ENCODE data around the gene MEIKIN. TPM values are rescaled to one million over a fixed set of nuclear protein-coding genes. Genes with fewer than 3 reads are reported as not detected.

Gene MEIKIN
- total and polyA plus RNA-seq, 7 donors: 0.77 TPM; not detected in 6

DNA sequence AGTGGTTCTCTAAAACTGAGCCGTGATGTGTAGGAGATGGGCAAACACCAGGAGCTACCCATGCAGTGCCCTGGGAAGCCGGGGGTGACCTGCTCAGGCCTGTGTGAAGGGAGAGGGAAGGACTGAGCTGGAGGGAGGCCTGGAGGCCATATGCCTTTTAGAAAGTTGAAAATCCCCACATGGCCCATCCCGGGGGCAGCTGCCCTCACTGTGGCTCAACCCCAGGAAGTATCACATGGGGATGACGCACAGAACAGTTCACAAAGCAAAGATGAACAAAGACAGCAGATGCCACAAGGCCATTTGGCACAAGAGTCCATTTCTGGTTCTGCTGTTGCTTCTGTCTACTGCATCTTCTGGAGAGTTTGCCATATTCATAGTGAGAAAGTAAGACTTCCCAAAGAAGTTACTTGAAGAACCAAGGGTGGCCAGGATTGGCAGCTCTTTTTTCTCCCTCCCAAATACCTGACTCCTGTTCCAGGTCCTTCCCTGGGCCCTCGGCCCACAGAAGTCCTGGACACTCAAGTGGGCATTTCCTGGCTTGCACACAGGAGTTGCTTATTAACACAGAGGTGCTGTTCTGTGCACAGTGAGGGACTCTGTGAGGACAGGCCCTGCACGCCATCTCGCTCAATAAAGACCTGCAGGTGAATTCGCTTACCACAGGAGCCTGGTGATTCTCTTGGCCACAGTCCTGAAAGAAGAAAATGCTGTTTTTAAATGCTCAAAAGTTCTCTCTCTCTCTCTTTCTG is 40.9 kb upstream of the MEIKIN start:
- no peak for ATAC-seq
- no peak overlapping the region for H3K4me3 ChIP-seq
- no peaks in the 10 kb centered on the region for H3K27me3 ChIP-seq (ENCODE audit: insufficient read depth in 3 of 3, low read length in 2 of 3)
- no peaks in the 10 kb centered on the region for H3K9me3 ChIP-seq
- intact Hi-C loops (cut with DNase I): no loop called here
- no peak for DNase-seq
- no peak overlapping the region for H3K27ac ChIP-seq
- H3K36me3 ChIP-seq (ENCODE audit: insufficient read depth in 1 of 2, low read depth in 1 of 2): no peaks in the 10 kb centered on the region
- no peaks in the 10 kb centered on the region for H3K4me1 ChIP-seq
- TF ChIP-seq, protein P1, sequence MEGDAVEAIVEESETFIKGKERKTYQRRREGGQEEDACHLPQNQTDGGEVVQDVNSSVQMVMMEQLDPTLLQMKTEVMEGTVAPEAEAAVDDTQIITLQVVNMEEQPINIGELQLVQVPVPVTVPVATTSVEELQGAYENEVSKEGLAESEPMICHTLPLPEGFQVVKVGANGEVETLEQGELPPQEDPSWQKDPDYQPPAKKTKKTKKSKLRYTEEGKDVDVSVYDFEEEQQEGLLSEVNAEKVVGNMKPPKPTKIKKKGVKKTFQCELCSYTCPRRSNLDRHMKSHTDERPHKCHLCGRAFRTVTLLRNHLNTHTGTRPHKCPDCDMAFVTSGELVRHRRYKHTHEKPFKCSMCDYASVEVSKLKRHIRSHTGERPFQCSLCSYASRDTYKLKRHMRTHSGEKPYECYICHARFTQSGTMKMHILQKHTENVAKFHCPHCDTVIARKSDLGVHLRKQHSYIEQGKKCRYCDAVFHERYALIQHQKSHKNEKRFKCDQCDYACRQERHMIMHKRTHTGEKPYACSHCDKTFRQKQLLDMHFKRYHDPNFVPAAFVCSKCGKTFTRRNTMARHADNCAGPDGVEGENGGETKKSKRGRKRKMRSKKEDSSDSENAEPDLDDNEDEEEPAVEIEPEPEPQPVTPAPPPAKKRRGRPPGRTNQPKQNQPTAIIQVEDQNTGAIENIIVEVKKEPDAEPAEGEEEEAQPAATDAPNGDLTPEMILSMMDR (IDR thresholded peaks at IDR 0.05): no peak
- WGBS, 3 donors: 80 to 85% (median 81%) methylated on average over 8 of the region's 8 CpGs

DNA sequence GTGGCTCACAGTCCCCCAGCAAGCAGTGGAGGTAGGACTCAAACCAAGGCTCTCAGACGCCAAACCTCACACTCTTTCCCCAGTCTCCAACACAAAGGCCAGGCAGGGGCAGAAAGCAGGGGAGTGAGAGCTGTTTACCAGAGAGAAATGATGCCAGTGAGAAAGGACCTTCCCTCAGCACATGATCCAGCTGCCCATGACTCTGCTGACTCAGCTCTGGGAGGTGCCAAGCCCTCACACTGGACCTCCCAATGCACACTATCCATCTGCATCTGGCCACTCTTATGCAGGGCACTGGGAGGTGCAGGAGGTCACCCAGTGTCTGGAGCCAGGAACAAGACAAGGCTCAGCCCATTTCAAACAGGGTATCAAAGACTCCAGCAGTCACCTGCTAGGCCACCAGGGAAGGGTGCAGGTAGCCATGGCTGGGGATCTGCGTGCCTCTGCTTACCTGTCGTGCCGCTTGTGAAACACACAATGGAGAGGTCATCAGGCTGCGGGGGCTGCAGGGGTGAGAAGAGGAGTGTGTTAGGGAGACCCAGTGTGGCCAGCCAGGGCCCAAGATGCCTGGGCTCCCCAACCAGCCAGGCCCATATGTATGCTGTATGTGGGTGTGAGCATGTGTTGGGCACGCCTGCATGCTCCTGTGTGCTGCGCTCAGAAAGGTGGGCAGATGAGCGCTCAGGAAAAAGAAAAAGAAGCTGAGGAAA is 39.6 kb upstream of the MEIKIN start:
- intact Hi-C loops (cut with DNase I): no loop called here
- DNase-seq (no peak), ATAC-seq (no peak)
- Histone ChIP-seq H3K9me3 (no peaks in the 10 kb centered on the region), H3K4me1 (no peaks in the 10 kb centered on the region), H3K27ac (no peak overlapping the region), H3K36me3 (ENCODE audit: insufficient read depth in 1 of 2, low read depth in 1 of 2) (no peaks in the 10 kb centered on the region), H3K27me3 (ENCODE audit: insufficient read depth in 3 of 3, low read length in 2 of 3) (no peaks in the 10 kb centered on the region), H3K4me3 (no peak overlapping the region)
- WGBS, 3 donors: 96 to 97% (median 96%) methylated on average over 8 of the region's 8 CpGs
- TF ChIP-seq, protein P1 (IDR thresholded peaks at IDR 0.05): no peak

DNA sequence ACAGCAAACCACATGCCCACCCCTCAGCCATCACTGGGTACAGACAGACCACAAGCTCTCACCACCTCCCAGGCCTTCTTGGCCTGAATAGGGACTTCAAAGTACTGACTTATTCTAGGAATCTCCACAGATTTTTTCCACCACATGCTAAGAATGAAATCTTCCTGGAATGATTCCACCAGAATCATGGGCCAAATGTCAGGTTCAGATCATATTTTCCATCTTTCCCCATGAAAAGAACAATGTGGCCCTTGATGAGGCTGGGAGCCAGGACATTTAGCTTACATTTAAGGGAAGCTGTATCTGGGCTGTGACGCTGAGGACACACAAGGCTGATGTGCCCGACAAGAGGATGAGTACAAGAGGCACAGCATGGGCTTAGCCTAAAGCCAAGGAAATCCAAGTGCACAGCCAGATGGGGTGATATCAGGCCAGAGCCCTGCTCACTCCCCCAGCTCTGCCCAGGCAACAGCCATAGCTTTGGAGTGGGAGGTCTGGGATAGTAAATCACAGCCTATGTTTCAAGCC is 37.8 kb upstream of the MEIKIN start:
- Histone ChIP-seq H3K9me3 (no peaks in the 10 kb centered on the region), H3K4me3 (no peak overlapping the region), H3K27me3 (ENCODE audit: insufficient read depth in 3 of 3, low read length in 2 of 3) (no peaks in the 10 kb centered on the region), H3K4me1 (no peaks in the 10 kb centered on the region), H3K27ac (no peak overlapping the region), H3K36me3 (ENCODE audit: insufficient read depth in 1 of 2, low read depth in 1 of 2) (no peaks in the 10 kb centered on the region)
- intact Hi-C loops (cut with DNase I): no loop called here
- TF ChIP-seq, protein P1 (IDR thresholded peaks at IDR 0.05): no peak
- WGBS, 3 donors: 23 to 42% (median 29%) methylated on average over 2 of the region's 2 CpGs
- ATAC-seq (no peak), DNase-seq (no peak)

DNA sequence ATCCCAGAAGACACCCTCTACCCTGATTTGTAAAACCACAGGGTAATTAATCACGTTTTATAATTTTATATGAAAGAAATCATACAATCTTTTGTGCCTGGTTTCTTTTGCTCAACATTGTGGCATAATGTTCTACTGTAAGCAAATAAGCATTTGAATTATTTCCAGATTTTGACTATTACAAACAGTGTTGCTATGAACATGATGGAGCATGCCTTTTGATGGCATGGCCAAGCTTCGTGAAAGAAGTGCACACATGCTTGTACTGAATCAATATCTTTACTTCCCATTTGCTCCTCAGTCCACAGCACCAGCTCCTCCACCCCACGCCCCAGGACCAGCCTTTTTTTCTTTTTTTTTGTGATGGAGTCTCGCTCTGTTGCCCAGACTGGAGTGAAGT is 36.1 kb upstream of the MEIKIN start:
- no peak overlapping the region for H3K4me3 ChIP-seq
- no peaks in the 10 kb centered on the region for H3K27me3 ChIP-seq (ENCODE audit: insufficient read depth in 3 of 3, low read length in 2 of 3)
- no peak for DNase-seq
- TF ChIP-seq, protein P1 (IDR thresholded peaks at IDR 0.05): no peak
- WGBS, 3 donors: 79 to 89% (median 81%) methylated on average over 4 of the region's 4 CpGs
- H3K4me1 ChIP-seq: no peaks in the 10 kb centered on the region
- no peak overlapping the region for H3K27ac ChIP-seq
- intact Hi-C loops (cut with DNase I): no loop called here
- no peaks in the 10 kb centered on the region for H3K9me3 ChIP-seq
- ATAC-seq: no peak
- H3K36me3 ChIP-seq (ENCODE audit: insufficient read depth in 1 of 2, low read depth in 1 of 2): no peaks in the 10 kb centered on the region
